ENCODE data around the gene IL33.
A peak's percentile ranks its signal among the peaks of the same experiment; 100 is the strongest.

The IL33 gene

GRCh38 chr9:6218099-6218502 lies 2.5 kb downstream of the IL33 start:
- DNase-seq, result no peak

GRCh38 chr9:6219040-6219439 lies 3.4 kb downstream of the IL33 start:
- DNase-seq, result no peak

- no peak for DNase-seq
Measured at GRCh38 chr9:6219981-6220380, 4.4 kb downstream of the IL33 start.

GRCh38 chr9:6224393-6225154 lies 9.0 kb downstream of the IL33 start:
- no peak for DNase-seq

- no peak for DNase-seq
Measured at GRCh38 chr9:6226696-6227095, 11.1 kb downstream of the IL33 start.

- no peak for DNase-seq
Measured at GRCh38 chr9:6229186-6229585, 13.6 kb downstream of the IL33 start.

- DNase-seq, result no peak
Measured at GRCh38 chr9:6229619-6230018, 14.0 kb downstream of the IL33 start.

GRCh38 chr9:6230037-6230780 lies 14.6 kb downstream of the IL33 start:
- DNase-seq, result no peak

- DNase-seq, result no peak
Measured at GRCh38 chr9:6232336-6232945, 16.8 kb downstream of the IL33 start.

GRCh38 chr9:6234014-6234413 lies 18.4 kb downstream of the IL33 start:
- DNase-seq, result no peak

GRCh38 chr9:6237267-6237666 lies 21.7 kb downstream of the IL33 start:
- no peak for DNase-seq

GRCh38 chr9:6239048-6239461 lies 23.4 kb downstream of the IL33 start:
- no peak for DNase-seq

- DNase-seq, result no peak
Measured at GRCh38 chr9:6239694-6240093, 24.1 kb downstream of the IL33 start.

GRCh38 chr9:6243746-6244145 lies 28.1 kb downstream of the IL33 start:
- peak; percentile 56 for DNase-seq

GRCh38 chr9:6247266-6247665 lies 31.7 kb downstream of the IL33 start:
- DNase-seq, result peak; percentile 24

GRCh38 chr9:6268826-6269397 lies 53.3 kb downstream of the IL33 start:
- DNase-seq, result no peak

- no peak for DNase-seq
Measured at GRCh38 chr9:6270896-6271295, 55.3 kb downstream of the IL33 start.

GRCh38 chr9:6271508-6272228 lies 56.1 kb downstream of the IL33 start:
- DNase-seq, result no peak

- DNase-seq, result no peak
Measured at GRCh38 chr9:6272229-6272598, 56.6 kb downstream of the IL33 start.

- DNase-seq, result no peak
Measured at GRCh38 chr9:6277417-6277816, 61.8 kb downstream of the IL33 start.

GRCh38 chr9:6301858-6302257 lies 86.3 kb downstream of the IL33 start:
- no peak for DNase-seq

- DNase-seq, result no peak
Measured at GRCh38 chr9:6302417-6302816, 86.8 kb downstream of the IL33 start.

GRCh38 chr9:6304232-6304631 lies 88.6 kb downstream of the IL33 start:
- no peak for DNase-seq

Data from activated CD4-positive, alpha-beta T cell treated with anti-CD3 and anti-CD28 coated beads, Interleukin-2, Interleukin-6, amounts not matched to agents 100 ng/mL and 50 ng/mL, durations not matched to agents 16 hours and 8 hours (primary cell).